D341Med (cell line): ENCODE measurements around the gene ASIC4.
A peak's percentile ranks its signal among the peaks of the same experiment; 100 is the strongest.

Experiments used
- DNase-seq: peaks from one replicate; pipeline ENCODE4 v3.0.0; 2012; ENCODE audit warnings: low spot score

Gene ASIC4, protein sequence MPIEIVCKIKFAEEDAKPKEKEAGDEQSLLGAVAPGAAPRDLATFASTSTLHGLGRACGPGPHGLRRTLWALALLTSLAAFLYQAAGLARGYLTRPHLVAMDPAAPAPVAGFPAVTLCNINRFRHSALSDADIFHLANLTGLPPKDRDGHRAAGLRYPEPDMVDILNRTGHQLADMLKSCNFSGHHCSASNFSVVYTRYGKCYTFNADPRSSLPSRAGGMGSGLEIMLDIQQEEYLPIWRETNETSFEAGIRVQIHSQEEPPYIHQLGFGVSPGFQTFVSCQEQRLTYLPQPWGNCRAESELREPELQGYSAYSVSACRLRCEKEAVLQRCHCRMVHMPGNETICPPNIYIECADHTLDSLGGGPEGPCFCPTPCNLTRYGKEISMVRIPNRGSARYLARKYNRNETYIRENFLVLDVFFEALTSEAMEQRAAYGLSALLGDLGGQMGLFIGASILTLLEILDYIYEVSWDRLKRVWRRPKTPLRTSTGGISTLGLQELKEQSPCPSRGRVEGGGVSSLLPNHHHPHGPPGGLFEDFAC

DNA sequence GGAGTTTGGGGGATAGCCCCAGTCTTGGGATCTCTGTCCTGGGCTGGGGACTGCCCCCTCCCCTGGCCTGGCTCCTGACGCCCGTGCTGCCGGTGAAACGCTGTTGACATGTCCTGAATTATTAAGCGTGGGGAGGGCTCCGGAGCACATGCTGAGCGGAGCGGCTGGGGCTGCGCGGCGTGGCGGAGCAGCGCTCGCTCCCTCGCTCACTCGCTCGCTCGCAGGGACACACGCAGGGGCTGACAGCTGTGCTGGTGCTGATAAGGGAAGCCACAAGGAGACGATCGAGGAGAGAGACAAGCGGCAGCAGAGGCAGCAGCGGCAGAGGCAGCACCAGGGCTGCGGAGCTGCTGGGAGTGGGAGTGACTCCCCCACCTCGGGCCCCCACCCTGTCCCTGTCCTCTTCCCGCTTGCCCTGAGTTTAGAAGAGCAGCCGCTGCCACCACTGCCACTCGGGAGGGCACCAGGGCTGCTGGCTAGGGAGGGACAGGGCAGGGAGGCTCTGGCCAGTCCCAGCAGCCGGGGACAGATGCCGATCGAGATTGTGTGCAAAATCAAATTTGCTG is at the start of gene ASIC4:
ASIC4 (plus strand) TSS at position 287 of the 566 bp plus-strand sequence; CDS start at position 530, 243 bp downstream.
- no peak for DNase-seq

DNA sequence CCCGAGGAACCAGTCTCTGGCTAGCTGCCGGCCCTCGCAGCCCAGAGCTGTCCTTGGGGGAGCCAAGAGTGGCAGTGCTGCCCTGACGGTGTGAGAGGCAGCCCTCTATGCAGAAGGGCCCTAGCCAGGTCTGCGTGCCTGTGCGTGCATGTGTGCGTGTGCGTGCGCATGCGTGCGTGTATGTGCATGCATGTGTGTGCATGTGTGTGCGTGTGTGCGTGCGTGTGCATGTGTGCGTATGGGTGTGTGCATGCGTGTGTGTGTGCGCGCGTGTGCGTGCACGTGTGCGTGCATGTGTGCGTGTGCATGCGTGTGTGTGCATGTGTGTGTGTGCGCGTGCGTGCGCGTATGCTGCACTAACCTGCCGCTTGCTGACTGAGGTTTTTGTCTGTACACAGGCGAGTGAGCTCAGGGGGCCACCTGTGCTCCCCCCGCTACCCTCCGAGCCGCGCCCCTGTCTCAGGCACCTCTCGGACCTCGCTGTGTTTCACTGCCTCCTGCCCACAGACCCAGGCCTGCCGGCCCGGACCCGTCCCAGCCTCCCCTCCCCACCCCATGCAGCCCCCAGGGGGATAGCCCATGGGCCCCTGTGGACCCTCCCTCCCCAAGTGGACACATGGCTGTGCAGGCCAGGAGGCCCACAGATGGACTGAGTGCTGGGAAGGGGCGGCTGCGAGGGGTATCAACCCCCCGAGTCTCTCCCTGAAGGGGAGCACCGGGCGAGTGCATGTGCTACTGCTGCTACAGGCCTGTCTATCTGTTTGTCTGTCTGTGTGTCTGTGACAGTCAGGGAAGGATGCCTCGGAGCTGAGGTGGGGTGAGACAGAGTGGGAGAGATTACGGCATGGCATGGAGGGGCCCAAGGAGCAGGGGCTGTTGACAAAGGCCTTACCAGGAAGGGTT is 48.4 kb upstream of the ASIC4 start:
- DNase-seq, result no peak

- no peak for DNase-seq
Observed at GRCh38 chr2:219466816-219467735, 47.2 kb upstream of the ASIC4 start.

- no peak for DNase-seq
Observed at GRCh38 chr2:219467736-219468075, 46.6 kb upstream of the ASIC4 start.

GRCh38 chr2:219468410-219469185 is 45.7 kb upstream of the ASIC4 start:
- no peak for DNase-seq

- no peak for DNase-seq
Observed at GRCh38 chr2:219469186-219469724, 45.0 kb upstream of the ASIC4 start.

DNA sequence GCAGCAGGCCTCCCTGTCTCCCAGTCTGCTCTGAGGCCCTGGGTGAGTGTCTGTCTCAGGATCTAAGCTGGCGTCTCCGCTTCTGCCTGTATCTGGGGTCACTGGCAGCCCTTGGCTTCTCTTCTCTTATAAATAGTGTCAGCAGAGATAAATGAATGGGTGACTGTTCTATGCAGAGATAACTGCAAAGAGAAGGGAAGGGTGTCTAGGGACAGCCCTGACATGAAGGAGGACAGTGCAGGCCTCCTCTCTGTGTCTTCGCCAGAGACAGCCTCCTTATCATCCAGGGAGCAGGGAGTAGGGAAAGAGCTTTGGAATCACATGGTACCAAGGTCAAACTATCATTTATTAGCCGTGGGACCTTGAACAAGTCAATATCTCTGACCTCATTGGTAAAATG is 43.9 kb upstream of the ASIC4 start:
- no peak for DNase-seq

GRCh38 chr2:219471476-219472371 is 42.6 kb upstream of the ASIC4 start:
- no peak for DNase-seq

GRCh38 chr2:219472629-219473187 is 41.6 kb upstream of the ASIC4 start:
- DNase-seq, result no peak

GRCh38 chr2:219473511-219473910 is 40.8 kb upstream of the ASIC4 start:
- no peak for DNase-seq

- DNase-seq, result no peak
Observed at GRCh38 chr2:219474285-219475060, 39.8 kb upstream of the ASIC4 start.

- DNase-seq, result no peak
Observed at GRCh38 chr2:219475278-219475677, 39.0 kb upstream of the ASIC4 start.

- DNase-seq, result peak; percentile 90
Observed at GRCh38 chr2:219475697-219476651, 38.3 kb upstream of the ASIC4 start.

DNA sequence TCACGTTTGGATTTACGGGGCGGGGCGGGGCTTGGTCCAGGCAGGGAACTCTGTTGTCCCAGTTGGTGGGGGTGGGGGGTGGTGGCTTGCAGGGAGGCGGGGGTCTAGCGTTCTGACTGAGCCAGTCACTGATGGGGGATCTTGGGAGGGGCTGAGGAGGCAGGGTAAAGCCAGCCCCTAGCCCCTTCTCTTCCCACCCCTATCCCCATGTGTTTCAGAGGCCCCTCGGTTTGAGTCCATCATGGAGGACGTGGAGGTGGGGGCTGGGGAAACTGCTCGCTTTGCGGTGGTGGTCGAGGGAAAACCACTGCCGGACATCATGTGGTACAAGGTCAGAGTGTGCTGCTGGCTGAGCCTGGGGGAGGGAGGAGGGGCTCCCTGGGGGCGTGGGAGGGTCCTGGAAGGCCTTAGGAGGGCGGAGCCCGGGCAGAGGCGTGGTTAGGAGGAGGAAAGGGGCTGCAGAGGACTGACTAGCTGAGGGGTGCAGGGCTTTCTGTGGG is 37.6 kb upstream of the ASIC4 start:
- DNase-seq, result no peak

GRCh38 chr2:219477179-219477578 is 37.1 kb upstream of the ASIC4 start:
- DNase-seq, result no peak

DNA sequence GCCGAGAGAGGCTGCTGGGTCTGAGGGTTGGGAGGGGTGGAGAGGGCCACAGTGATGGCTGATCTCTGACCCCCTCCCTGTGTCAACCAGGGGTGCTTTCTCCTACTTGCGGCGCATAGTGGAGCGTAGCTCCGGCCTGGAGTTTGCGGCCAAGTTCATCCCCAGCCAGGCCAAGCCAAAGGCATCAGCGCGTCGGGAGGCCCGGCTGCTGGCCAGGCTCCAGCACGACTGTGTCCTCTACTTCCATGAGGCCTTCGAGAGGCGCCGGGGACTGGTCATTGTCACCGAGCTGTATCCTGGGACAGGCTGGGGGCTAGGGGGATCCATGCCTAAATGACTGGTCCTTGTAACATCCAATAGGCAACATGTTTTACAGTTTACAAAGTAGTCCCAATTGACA is 36.5 kb upstream of the ASIC4 start:
- no peak for DNase-seq

GRCh38 chr2:219478916-219479315 is 35.4 kb upstream of the ASIC4 start:
- DNase-seq, result no peak
